Measurements from ENCODE around the gene MMP14. TPM values are rescaled to one million over a fixed set of nuclear protein-coding genes. Genes with fewer than 3 reads are reported as not detected.

MMP14 gene
- total and polyA plus RNA-seq, 2 of the 13 experiments (the other 11 are each of a cell fraction or from before 2014, with no cell fraction given) = 5.2 to 9.8 TPM

DNA sequence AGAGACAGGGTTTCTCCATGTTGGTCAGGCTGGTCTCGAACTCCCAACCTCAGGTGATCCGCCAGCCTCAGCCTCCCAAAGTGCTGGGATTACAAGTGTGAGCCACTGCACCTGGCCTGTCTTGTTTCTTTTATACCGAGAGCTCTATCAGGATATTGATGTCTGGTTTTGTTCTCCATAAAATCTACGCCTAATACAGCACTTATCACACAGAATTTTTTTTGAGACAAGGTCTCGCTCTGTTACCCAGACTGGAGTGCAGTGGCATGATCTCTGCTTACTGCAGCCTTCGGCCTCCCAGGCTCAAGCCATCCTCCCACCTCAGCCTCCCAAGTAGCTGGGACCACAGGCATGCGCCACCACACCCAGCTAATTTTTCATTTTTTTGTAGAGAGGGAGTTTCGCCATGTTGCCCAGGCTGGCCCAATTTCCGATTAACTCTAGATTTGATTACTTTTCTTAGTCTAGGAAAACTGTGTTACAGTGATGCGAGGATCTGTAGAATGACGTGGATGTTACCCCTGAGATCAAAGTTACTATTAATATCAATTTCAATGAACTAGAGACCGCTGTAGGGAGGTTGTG, 7.2 kb upstream of the MMP14 start (continued):
- TF ChIP-seq ZBTB4 (CRISPR knock-in tag; IDR thresholded peaks at IDR 0.05; ENCODE audit: borderline replicate concordance) (peak; percentile 36; the same call in 1 of the 2 replicates), TARDBP (CRISPR knock-in tag; IDR thresholded peaks at IDR 0.05) (0 out of 2 replicates have a peak, but pooled peaks have one; percentile 5), ZMYM3 (CRISPR knock-in tag; IDR thresholded peaks at IDR 0.05) (peak; percentile 91), XBP1 (CRISPR knock-in tag; IDR thresholded peaks at IDR 0.05) (peak; percentile 49; the same call in 1 of the 2 replicates), ZNF629 (CRISPR knock-in tag; conservative IDR thresholded peaks at IDR 0.05) (0 out of 2 replicates have a peak, but pooled peaks have one; percentile 6), ZNF850 (CRISPR knock-in tag; conservative IDR thresholded peaks at IDR 0.05) (0 out of 2 replicates have a peak, but pooled peaks have one; percentile 74), KLF12 (CRISPR knock-in tag; IDR thresholded peaks at IDR 0.05; ENCODE audit: borderline replicate concordance) (peak; percentile 36; the same call in 1 of the 2 replicates), ZNF670 (CRISPR knock-in tag; IDR thresholded peaks at IDR 0.05; ENCODE audit: borderline replicate concordance) (peak; percentile 81; the same call in 1 of the 2 replicates), MEIS2 (CRISPR knock-in tag; IDR thresholded peaks at IDR 0.05) (peak; percentile 13; the same call in 1 of the 2 replicates), ZBTB3 (CRISPR knock-in tag; IDR thresholded peaks at IDR 0.05; ENCODE audit: borderline replicate concordance, low read depth) (0 out of 2 replicates have a peak, but pooled peaks have one; percentile 12)
- TF ChIP-seq, protein P1, sequence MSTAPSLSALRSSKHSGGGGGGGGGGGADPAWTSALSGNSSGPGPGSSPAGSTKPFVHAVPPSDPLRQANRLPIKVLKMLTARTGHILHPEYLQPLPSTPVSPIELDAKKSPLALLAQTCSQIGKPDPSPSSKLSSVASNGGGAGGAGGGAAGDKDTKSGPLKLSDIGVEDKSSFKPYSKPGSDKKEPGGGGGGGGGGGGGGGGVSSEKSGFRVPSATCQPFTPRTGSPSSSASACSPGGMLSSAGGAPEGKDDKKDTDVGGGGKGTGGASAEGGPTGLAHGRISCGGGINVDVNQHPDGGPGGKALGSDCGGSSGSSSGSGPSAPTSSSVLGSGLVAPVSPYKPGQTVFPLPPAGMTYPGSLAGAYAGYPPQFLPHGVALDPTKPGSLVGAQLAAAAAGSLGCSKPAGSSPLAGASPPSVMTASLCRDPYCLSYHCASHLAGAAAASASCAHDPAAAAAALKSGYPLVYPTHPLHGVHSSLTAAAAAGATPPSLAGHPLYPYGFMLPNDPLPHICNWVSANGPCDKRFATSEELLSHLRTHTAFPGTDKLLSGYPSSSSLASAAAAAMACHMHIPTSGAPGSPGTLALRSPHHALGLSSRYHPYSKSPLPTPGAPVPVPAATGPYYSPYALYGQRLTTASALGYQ (CRISPR knock-in tag; IDR thresholded peaks at IDR 0.05) = 0 out of 2 replicates have a peak, but pooled peaks have one; percentile 39
- TF ChIP-seq, protein P2, sequence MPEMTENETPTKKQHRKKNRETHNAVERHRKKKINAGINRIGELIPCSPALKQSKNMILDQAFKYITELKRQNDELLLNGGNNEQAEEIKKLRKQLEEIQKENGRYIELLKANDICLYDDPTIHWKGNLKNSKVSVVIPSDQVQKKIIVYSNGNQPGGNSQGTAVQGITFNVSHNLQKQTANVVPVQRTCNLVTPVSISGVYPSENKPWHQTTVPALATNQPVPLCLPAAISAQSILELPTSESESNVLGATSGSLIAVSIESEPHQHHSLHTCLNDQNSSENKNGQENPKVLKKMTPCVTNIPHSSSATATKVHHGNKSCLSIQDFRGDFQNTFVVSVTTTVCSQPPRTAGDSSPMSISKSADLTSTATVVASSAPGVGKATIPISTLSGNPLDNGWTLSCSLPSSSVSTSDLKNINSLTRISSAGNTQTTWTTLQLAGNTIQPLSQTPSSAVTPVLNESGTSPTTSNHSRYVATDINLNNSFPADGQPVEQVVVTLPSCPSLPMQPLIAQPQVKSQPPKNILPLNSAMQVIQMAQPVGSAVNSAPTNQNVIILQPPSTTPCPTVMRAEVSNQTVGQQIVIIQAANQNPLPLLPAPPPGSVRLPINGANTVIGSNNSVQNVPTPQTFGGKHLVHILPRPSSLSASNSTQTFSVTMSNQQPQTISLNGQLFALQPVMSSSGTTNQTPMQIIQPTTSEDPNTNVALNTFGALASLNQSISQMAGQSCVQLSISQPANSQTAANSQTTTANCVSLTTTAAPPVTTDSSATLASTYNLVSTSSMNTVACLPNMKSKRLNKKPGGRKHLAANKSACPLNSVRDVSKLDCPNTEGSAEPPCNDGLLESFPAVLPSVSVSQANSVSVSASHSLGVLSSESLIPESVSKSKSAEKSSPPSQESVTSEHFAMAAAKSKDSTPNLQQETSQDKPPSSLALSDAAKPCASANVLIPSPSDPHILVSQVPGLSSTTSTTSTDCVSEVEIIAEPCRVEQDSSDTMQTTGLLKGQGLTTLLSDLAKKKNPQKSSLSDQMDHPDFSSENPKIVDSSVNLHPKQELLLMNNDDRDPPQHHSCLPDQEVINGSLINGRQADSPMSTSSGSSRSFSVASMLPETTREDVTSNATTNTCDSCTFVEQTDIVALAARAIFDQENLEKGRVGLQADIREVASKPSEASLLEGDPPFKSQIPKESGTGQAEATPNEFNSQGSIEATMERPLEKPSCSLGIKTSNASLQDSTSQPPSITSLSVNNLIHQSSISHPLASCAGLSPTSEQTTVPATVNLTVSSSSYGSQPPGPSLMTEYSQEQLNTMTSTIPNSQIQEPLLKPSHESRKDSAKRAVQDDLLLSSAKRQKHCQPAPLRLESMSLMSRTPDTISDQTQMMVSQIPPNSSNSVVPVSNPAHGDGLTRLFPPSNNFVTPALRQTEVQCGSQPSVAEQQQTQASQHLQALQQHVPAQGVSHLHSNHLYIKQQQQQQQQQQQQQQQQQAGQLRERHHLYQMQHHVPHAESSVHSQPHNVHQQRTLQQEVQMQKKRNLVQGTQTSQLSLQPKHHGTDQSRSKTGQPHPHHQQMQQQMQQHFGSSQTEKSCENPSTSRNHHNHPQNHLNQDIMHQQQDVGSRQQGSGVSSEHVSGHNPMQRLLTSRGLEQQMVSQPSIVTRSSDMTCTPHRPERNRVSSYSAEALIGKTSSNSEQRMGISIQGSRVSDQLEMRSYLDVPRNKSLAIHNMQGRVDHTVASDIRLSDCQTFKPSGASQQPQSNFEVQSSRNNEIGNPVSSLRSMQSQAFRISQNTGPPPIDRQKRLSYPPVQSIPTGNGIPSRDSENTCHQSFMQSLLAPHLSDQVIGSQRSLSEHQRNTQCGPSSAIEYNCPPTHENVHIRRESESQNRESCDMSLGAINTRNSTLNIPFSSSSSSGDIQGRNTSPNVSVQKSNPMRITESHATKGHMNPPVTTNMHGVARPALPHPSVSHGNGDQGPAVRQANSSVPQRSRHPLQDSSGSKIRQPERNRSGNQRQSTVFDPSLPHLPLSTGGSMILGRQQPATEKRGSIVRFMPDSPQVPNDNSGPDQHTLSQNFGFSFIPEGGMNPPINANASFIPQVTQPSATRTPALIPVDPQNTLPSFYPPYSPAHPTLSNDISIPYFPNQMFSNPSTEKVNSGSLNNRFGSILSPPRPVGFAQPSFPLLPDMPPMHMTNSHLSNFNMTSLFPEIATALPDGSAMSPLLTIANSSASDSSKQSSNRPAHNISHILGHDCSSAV (CRISPR knock-in tag; IDR thresholded peaks at IDR 0.05; ENCODE audit: borderline replicate concordance) = 0 out of 2 replicates have a peak, but pooled peaks have one; percentile 25
